NCI-H748 (cell line): ENCODE data around the gene OR5H2.

Experiments
- DNase-seq: peaks from one replicate; lab custom pipeline; 2025; ENCODE audit not compliant: unreplicated experiment; lab: John Stamatoyannopoulos, UW

The OR5H2 gene

GRCh38 chr3:98329392-98330124, 47.3 kb downstream of the OR5H2 start:
- peak; percentile 26 for DNase-seq

GRCh38 chr3:98331329-98331728, 49.0 kb downstream of the OR5H2 start:
- DNase-seq, result no peak
